Ovary (tissue), 9 donors: Measurements from ENCODE around the gene SNX10. TPM values are rescaled to one million over a fixed set of nuclear protein-coding genes. Genes with fewer than 3 reads are reported as not detected.

Experiments used
- DNase-seq, 5 donors: peaks; one replicate each; pipeline ENCODE4 v3.0.0-alpha.2; 2019 to 2020
- H3K27ac ChIP-seq, 2 donors: fragments of 200-600 bp; one replicate each; pipeline versions ENCODE4 v1.5.1 to v1.8.0; 2019 to 2022
- H3K27me3 ChIP-seq: fragments of 200-600 bp; one replicate; pipeline ENCODE4 v1.8.0; 2022
- H3K36me3 ChIP-seq: fragments of 200-600 bp; sonication (generic); one replicate; pipeline ENCODE4 v1.5.1; 2019
- H3K4me1 ChIP-seq: one replicate; pipeline ENCODE4 v1.8.1; 2013; ENCODE audit warnings: mild to moderate bottlenecking, moderate library complexity; ENCODE audit not compliant: insufficient read depth
- H3K4me3 ChIP-seq: fragments of 200-600 bp; sonication (generic); one replicate; pipeline ENCODE4 v1.5.1; 2017
- H3K9me3 ChIP-seq, 2 donors: fragments of 200-600 bp in 1 of 2; sonication (generic) in 1 of 2; one replicate each; pipeline versions ENCODE4 v1.5.1 to v1.8.1; 2013 to 2019; ENCODE audit warnings: mild to moderate bottlenecking in 1 of 2, moderate library complexity in 1 of 2
- EP300 ChIP-seq: sonication (generic); formaldehyde crosslinking; IDR thresholded peaks from one replicate; pipeline ENCODE4 v1.6.1; 2017; ENCODE audit warnings: antibody characterized with exemption
- POLR2A ChIP-seq: fragments of 450-650 bp; IDR thresholded peaks from one replicate; pipeline ENCODE4 v1.6.1; 2017; ENCODE audit warnings: antibody characterized with exemption, mild to moderate bottlenecking, moderate library complexity
- WGBS, 3 donors: extraction: QIAGEN DNeasy Blood & Tissue Kit in 1 of 3; methylation state at CpG; one replicate each; pipeline versions ENCODE4 v1.1.5 to v1.1.7; 2013 to 2017; 5-methylcytosine and 5-hydroxymethylcytosine counted together
- intact Hi-C, 4 donors: fragments of 100-400 bp; cut with DNase I; formaldehyde crosslinking; loops; one replicate each; pipeline versions ENCODE4 v1.11.0 to v1.15.1; 2022 to 2023
- polyA plus RNA-seq, 2 donors: library from polyadenylated mRNA; stranded (reverse); fragments of 200-250 nt in 1 of 2; fragments of 350-450 nt in 1 of 2; fragmentation: Illumina TruSeq in 1 of 2; extraction: RNeasy Lipid Tissue Mini Kit (QIAGEN cat#74804) in 1 of 2; gene quantifications; one replicate each; pipeline ENCODE4 v1.2.3, GENCODE V29; 2013 to 2014
- total RNA-seq, 7 donors: library from RNA; depleted of rRNA in 2 of 7; stranded (reverse); fragments of >200 nt in 2 of 7; fragmentation: NEBNext Ultra II Directional in 3 of 7; extraction: Animal tissue kit (Norgen Biotek cat#: 25700) in 3 of 7; gene quantifications; one replicate each; pipeline versions ENCODE4 v1.1.0 to v1.2.4, GENCODE V29; 2016 to 2023
- TF ChIP-seq, protein P1 (sequence below), 3 donors: fragments of 450-650 bp in 2 of 3; fragments of 200-600 bp in 1 of 3; IDR thresholded peaks; one replicate each; pipeline versions ENCODE4 v1.5.1 to v1.8.0; 2016 to 2022; ENCODE audit warnings: antibody characterized with exemption in 3 of 3, mild to moderate bottlenecking in 1 of 3
- donor health status: DM: no; HTN: no; CAD: no; lungs with moderate emphysema.
- donor health status: DM: no; HTN: no; CAD: no.
- donor health status: Bipolar disorder and iron deficiency.
- donor health status: DM: yes; HTN: yes; CAD: no.
- donor health status: DM: no; HTN: no; CAD: no.
- donor health status: DM: yes; HTN: yes; CAD: no.

Gene SNX10
- total and polyA plus RNA-seq, 9 donors, result 1.1 to 6.4 (median 2.0) TPM

DNA sequence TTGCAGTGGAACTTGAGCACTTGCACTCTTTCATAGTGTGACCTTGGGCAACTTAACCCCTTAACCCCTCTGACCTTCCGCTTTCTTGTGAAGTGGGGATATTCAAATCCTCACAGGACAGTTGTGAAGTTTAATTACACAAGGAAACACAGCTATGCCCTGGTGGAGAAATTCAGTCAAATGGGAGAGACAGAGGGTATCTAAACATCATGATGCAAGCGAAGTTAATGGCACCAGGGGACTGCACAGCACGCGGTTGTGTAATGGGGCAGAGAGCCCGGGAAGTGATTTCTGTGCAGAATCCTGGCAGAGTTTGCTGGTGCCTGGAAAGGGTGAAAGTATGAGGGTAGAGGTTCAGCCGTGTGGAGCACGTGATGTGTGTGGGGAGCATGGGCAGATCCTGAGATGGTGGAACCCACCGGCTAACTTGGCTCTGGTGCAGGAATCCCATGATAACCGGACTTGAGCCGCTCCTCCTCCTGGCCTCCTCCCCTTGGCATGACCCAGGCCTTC is 51.7 kb downstream of the SNX10 start:
- intact Hi-C loops, result no loop called here

DNA sequence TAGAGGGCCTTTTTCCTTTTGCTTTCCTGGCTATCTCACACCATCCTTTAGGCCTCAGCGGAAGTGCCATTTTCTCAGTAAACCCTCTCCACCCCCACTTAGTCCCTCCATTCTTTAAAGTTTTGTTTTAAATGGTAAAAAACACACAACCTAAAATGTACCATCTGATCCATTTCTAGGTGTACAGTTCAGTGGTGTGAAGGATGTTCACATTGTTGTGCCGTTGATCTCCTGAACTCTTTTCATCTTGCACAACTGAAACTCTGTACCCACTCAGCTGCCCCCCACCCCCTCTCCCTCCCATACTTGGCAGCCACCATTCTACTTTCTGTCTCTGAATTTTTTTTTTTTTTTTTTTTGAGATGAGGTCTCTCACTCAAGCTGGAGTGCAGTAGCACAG is 52.2 kb downstream of the SNX10 start:
- Histone ChIP-seq H3K4me1 (no peaks in the 10 kb centered on the region), H3K27ac (no peak overlapping the region), H3K36me3 (no peaks in the 10 kb centered on the region), H3K4me3 (no peak overlapping the region), H3K27me3 (no peaks in the 10 kb centered on the region), H3K9me3 (no peaks in the 10 kb centered on the region)
- intact Hi-C loops, result no loop called here
- TF ChIP-seq, protein P1, sequence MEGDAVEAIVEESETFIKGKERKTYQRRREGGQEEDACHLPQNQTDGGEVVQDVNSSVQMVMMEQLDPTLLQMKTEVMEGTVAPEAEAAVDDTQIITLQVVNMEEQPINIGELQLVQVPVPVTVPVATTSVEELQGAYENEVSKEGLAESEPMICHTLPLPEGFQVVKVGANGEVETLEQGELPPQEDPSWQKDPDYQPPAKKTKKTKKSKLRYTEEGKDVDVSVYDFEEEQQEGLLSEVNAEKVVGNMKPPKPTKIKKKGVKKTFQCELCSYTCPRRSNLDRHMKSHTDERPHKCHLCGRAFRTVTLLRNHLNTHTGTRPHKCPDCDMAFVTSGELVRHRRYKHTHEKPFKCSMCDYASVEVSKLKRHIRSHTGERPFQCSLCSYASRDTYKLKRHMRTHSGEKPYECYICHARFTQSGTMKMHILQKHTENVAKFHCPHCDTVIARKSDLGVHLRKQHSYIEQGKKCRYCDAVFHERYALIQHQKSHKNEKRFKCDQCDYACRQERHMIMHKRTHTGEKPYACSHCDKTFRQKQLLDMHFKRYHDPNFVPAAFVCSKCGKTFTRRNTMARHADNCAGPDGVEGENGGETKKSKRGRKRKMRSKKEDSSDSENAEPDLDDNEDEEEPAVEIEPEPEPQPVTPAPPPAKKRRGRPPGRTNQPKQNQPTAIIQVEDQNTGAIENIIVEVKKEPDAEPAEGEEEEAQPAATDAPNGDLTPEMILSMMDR (IDR thresholded peaks at IDR 0.05), result no peak
- 91 to 96% (median 95%) methylated on average over 2 of the region's 2 CpGs for WGBS, 3 donors
- no peak for DNase-seq

More for the DNA sequence above, 51.7 kb downstream of the SNX10 start:
- H3K4me3 ChIP-seq, result no peak overlapping the region
- no peak overlapping the region for H3K27ac ChIP-seq
- WGBS, 3 donors, result 84 to 89% (median 85%) methylated on average over 10 of the region's 10 CpGs
- H3K9me3 ChIP-seq, result no peaks in the 10 kb centered on the region
- H3K36me3 ChIP-seq, result no peaks in the 10 kb centered on the region
- no peak for TF ChIP-seq EP300
- no peak for TF ChIP-seq POLR2A
- TF ChIP-seq, protein P1 (IDR thresholded peaks at IDR 0.05), result no peak
- DNase-seq, result no peak
- no peaks in the 10 kb centered on the region for H3K4me1 ChIP-seq
- no peaks in the 10 kb centered on the region for H3K27me3 ChIP-seq

DNA sequence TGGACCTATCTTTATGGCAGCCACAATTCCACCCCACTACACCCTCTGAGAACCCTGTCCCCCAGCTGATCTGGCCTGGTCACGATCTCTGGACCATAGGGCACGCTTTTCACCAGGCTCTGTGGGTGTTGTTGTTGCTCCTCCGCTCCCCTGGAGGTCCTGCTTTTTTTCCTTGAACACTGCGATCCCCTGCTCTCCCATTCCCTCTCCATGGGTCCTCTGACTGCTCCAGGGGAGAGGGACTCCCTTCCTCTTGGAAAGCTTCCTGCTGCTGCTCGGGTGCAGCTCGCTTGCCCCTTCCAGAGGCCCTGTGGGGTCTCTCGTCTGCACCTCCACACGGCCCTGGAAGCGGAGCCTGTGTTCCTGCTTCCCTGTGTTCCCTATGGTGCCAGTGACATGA is 53.5 kb downstream of the SNX10 start:
- 79 to 90% (median 83%) methylated on average over 9 of the region's 9 CpGs for WGBS, 3 donors
- no peak overlapping the region for H3K4me3 ChIP-seq
- H3K9me3 ChIP-seq, result no peaks in the 10 kb centered on the region
- DNase-seq, result no peak
- H3K27ac ChIP-seq, result no peak overlapping the region
- H3K36me3 ChIP-seq, result no peaks in the 10 kb centered on the region
- H3K4me1 ChIP-seq, result no peaks in the 10 kb centered on the region
- intact Hi-C loops, result no loop called here
- no peaks in the 10 kb centered on the region for H3K27me3 ChIP-seq
- no peak for TF ChIP-seq EP300
- TF ChIP-seq, protein P1 (IDR thresholded peaks at IDR 0.05), result no peak
- TF ChIP-seq POLR2A, result no peak

DNA sequence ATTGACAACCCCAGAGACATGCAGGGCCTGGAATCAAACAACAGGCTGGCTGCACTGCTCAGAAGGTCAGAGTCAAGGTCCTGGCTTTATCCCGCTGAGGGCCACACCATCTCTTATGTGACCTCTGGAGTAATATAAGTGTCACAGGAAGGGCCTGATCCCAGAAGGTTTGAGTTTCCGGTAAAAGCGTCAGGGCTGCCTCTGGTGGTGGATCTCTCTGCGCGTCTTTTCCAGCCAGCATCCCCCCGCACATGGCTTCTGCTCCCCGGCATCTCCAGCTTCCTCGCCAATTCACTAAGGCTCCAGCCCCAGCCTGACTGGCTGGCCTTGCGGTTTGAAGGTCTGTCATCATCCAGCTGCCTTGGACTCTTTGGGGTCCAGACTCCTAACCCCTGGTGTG is 54.2 kb downstream of the SNX10 start:
- intact Hi-C loops, result no loop called here

More for the DNA sequence above, 54.2 kb downstream of the SNX10 start:
- H3K4me1 ChIP-seq, result no peaks in the 10 kb centered on the region
- no peaks in the 10 kb centered on the region for H3K27me3 ChIP-seq
- no peak overlapping the region for H3K27ac ChIP-seq
- no peaks in the 10 kb centered on the region for H3K36me3 ChIP-seq
- no peak for DNase-seq
- H3K4me3 ChIP-seq, result no peak overlapping the region
- WGBS, 3 donors, result 88 to 91% (median 89%) methylated on average over 9 of the region's 9 CpGs
- no peaks in the 10 kb centered on the region for H3K9me3 ChIP-seq
- TF ChIP-seq EP300 (no peak), POLR2A (no peak)
- TF ChIP-seq, protein P1 (IDR thresholded peaks at IDR 0.05), result no peak
